NCI-H1930 (cell line): ENCODE data around the gene P3H4.
"Not testable (repeated sequence)": the region's sequence is repeated elsewhere in the genome, so short reads cannot be mapped to it uniquely, and the experiment has no call there.

Experiments used
- DNase-seq, 2 experiments: peaks; one replicate each; lab custom pipeline; 2025; lab: John Stamatoyannopoulos, UW

P3H4 gene

GRCh38 chr17:41792845-41793783 is 18.6 kb downstream of the P3H4 start:
- DNase-seq = no peak

- no peak for DNase-seq
Measured at GRCh38 chr17:41787021-41787418, 24.7 kb downstream of the P3H4 start.

DNA sequence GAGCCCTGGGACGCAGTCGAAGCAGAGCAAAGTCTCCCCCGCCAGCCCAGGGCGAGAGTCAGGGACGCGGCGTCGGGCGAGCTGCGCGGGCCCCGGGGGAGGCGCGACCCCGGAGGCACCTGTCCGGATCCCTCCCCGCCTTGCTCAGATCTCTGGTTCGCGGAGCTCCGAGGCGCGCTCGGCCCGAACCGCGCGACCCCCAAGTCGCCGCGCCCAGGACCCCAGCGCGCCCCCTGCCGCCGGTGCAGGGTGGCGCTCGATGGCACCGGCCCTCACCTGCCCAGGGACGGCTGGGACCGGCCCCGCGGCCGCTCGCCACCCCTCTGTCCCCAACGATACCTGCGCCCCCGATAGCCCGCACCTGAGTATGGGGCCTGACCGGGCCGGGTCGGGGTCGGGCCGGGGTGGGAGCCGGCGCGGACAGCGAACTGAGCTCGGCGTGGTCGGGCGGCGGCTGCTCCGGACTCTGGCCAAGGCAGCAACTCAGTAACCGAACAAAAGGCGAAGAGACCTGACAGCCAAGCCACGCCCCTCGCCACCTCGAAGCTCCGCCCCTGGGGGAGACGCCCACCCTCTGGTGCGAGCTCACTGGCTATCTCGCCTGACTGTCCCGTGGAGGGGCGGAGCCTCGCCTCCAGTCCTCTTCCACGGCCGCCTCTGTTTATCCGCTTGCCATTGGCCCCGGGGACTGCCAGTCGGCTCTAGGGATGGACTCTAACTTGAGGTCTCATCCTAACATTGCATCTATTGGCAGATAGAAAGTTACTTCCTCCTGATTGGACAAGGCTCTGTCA is 25.3 kb downstream of the P3H4 start, which contains the start of gene JUP:
Gene JUP (minus strand): TSS at position 485 of the 794 bp plus-strand sequence. CDS start 14,857 bp downstream, outside the sequence.
- peak; percentile 96 to 98 for DNase-seq

DNA sequence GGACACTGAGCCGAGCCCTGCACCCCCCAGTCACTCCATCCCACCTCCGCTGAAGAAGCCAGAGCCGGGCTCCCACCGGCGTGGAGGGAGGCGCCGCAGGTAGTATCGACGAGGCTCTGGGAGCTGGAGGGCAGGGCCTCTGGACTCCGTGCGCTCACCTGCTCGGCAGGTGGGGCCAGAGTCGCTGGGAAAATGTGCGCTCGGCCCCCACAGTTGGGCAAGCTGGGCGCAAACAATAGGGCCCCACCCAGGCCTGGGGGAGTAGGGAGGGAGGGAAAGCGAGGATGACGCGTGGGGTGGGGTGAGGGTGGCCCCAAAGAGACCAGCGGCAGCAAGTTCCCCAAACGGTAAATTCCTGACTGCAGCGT is 25.9 kb downstream of the P3H4 start:
- no peak for DNase-seq

- DNase-seq = no peak
Measured at GRCh38 chr17:41785091-41785858, 26.5 kb downstream of the P3H4 start.

DNA sequence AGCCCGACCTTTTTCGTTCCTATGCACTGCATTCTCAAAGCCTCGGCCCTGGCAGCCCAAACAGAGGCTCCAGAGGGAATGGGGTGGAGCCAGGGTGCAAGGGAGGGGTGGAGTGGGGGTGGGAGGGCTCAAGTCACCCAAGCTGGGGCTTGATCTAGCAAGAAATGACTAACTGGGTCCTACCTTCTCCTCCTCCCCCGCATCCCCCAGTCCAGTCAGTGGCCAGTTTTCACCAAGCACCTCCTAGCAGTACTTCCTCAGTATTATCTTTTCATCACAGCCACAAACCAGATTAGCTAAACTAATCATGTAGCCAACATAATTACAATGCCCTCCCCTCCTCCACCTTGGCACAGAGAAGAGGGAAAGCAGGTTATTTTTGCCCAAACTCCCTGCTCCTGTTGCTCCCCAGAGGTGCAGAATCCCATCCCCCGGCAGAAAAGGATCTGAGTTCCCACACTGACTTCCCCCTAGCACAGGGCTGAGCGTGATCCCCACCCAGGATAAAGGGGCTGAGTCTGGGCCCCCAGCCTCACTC is 27.5 kb downstream of the P3H4 start:
- DNase-seq = no peak

GRCh38 chr17:41782142-41782541 is 29.6 kb downstream of the P3H4 start:
- no peak for DNase-seq

- DNase-seq = no peak
Measured at GRCh38 chr17:41781404-41782110, 30.2 kb downstream of the P3H4 start.

- no peak for DNase-seq
Measured at GRCh38 chr17:41779954-41780353, 31.8 kb downstream of the P3H4 start.

DNA sequence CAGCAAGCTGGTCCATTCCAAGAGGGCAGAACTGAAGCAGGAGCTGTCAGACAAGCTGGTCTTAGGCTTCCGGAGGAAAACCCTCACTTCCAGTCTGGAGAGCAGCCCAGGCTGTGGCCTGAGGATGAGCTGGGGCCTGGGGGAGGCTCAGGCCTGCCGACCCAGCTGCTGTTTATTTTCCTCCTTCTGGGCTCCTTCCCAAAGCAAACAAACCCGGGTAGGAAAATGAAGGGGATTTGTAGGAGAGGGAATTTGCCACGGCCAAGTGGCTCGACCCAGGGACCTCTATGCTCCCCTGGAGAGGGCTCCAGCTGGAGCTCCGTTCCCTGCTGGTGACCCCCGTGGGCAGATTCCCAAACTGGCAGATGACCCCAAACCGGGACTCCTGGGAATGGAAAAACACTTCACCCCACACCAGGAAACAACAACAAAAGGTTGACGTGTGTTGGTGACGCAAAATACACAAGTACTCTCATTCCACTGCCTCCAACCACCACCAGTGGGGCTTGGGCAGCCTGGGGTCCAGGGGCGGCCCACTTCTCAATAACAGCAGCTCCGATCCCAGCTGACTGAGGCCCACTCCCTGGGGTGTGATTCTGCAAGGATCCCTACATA is 34.1 kb downstream of the P3H4 start:
- no peak for DNase-seq

DNA sequence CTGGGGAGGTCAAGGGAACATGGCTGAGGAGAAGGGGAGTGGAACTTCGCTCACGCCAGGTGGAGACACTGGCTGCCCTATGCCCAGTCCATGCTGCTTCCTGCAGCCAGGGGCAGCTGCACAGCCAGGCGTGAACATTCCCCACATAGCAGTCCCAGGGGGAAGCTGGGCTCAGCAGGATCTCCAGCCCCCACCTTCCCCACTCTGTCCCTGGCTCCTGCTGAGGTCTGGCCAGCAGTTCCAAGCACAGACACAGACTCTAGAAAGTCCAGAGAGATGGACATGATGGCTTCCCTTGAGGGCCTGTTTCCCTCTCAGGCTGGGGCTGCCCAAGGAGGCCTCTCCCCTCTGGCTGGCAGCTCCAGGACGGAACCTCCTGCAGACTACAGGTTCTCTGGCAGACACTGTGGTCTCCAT is 34.6 kb downstream of the P3H4 start:
- DNase-seq = no peak

GRCh38 chr17:41776262-41776900 is 35.4 kb downstream of the P3H4 start:
- DNase-seq = not testable (repeated sequence)

GRCh38 chr17:41775394-41776226 is 36.1 kb downstream of the P3H4 start:
- DNase-seq = no peak

GRCh38 chr17:41773731-41774193 is 38.0 kb downstream of the P3H4 start:
- no peak for DNase-seq

DNA sequence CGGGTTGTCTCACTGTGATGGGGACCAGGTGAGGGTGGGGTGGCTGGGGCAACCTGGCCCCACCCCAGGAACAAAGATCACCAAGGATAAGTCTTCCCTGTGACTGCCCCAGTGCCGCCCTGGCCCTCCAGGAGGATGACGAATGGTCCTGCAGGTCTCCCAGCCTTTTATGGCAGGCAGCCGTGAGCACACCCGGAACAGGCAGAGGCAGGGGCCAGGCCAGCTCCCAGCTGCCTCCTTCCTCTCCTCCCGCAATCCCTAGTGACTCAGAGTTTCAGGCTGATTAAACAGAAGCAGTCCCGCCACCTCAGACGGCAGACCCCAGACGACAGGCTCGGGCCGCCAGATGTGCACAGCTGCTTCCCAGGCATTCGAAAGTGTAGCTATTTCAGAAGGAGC is 38.6 kb downstream of the P3H4 start:
- DNase-seq = no peak

- no peak for DNase-seq
Measured at GRCh38 chr17:41772586-41773189, 39.1 kb downstream of the P3H4 start.

DNA sequence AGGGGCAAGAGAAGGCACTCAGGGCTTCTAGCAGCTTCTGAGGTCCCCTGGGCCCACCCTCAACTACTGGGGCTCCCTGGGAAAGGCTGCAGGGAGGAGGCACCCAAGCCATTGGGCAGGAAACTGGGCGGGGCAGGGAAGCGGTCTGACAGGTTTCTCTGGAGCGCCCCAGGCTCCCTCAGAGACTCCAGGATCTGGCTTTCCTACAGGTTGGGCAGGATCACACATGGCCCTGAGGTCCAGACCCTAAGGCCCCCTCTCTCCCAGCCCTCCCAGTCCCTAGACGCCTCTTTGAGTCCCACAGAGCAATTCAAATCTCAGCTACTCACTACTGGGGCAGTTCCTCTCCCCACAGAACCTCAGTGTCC is 39.5 kb downstream of the P3H4 start:
- no peak for DNase-seq

- DNase-seq = no peak
Measured at GRCh38 chr17:41771389-41772206, 40.2 kb downstream of the P3H4 start.
